ENCODE measurements around the gene TRIM72. TPM values are rescaled to one million over a fixed set of nuclear protein-coding genes. Genes with fewer than 3 reads are reported as not detected.

Gene TRIM72
- total RNA-seq, 4 donors from 2014 or later = 76.7 to 101 (median 97.4) TPM

- Histone ChIP-seq H3K4me3 (peak overlapping the region; percentile 59 to 77 (median 62)), H3K27ac (peak overlapping the region in 2 of 4 donors; percentile 51 to 67), H3K27me3 (no peaks in the 10 kb centered on the region), H3K9me3 (no peaks in the 10 kb centered on the region), H3K4me1 (peaks cover 9 to 16% of the 10 kb centered on the region in 2 donors), H3K36me3 (peaks cover 0 to 8% of the 10 kb centered on the region in 2 donors)
- ATAC-seq = peak in 1 of 2 donors; percentile 42
- in situ Hi-C loops (cut with MboI; ENCODE audit: low sequenced_read_pairs in 4 of 4) = loop anchor here in 1 of 4 donors (25.0 kb wide), 1 partner anchor 211 kb away; no protein-coding TSS in a partner anchor
- no peak for DNase-seq
- intact Hi-C loops (cut with DNase I; ENCODE audit: low total_unique reads) = no loop called here
- TF ChIP-seq CTCF (IDR thresholded peaks at IDR 0.05 in 4 of 5, conservative IDR thresholded peaks at IDR 0.05 in 1 of 5) (no peak), POLR2A (IDR thresholded peaks at IDR 0.05) (no peak)
Measured at GRCh38 chr16:31201582-31202413, 12.1 kb upstream of the TRIM72 start.

GRCh38 chr16:31202414-31203375, 11.2 kb upstream of the TRIM72 start, which contains the start of gene PYCARD:
PYCARD (minus strand) TSS chr16:31202760; CDS start chr16:31202690, 70 bp downstream.
- Histone ChIP-seq H3K4me3 (peak within 1 kb of the TSS; percentile 59 to 77 (median 62)), H3K27ac (peak within 1 kb of the TSS; percentile 42 to 67 (median 53)), H3K27me3 (no peaks in the 10 kb centered on the region), H3K9me3 (no peaks in the 10 kb centered on the region), H3K4me1 (peaks cover 9 to 16% of the 10 kb centered on the region in 2 donors), H3K36me3 (peaks cover 0 to 6% of the 10 kb centered on the region in 2 donors)
- no peak for TF ChIP-seq CTCF (IDR thresholded peaks at IDR 0.05 in 4 of 5, conservative IDR thresholded peaks at IDR 0.05 in 1 of 5)
- TF ChIP-seq POLR2A (IDR thresholded peaks at IDR 0.05) = no peak
- intact Hi-C loops (cut with DNase I; ENCODE audit: low total_unique reads) (no loop called here), in situ Hi-C loops (cut with MboI; ENCODE audit: low sequenced_read_pairs in 4 of 4) (loop anchor here in 1 of 4 donors (25.0 kb wide), 1 partner anchor 210 kb away; no protein-coding TSS in a partner anchor)
- DNase-seq (no peak), ATAC-seq (peak; percentile 22 to 43)

- DNase-seq = no peak
- Histone ChIP-seq H3K4me1 (peaks cover 9 to 16% of the 10 kb centered on the region in 2 donors), H3K36me3 (no peaks in the 10 kb centered on the region), H3K9me3 (no peaks in the 10 kb centered on the region), H3K27ac (no peak overlapping the region), H3K4me3 (no peak overlapping the region), H3K27me3 (no peaks in the 10 kb centered on the region)
- no peak for TF ChIP-seq POLR2A (IDR thresholded peaks at IDR 0.05)
- TF ChIP-seq CTCF (IDR thresholded peaks at IDR 0.05 in 4 of 5, conservative IDR thresholded peaks at IDR 0.05 in 1 of 5) = no peak
- in situ Hi-C loops (cut with MboI; ENCODE audit: low sequenced_read_pairs in 4 of 4) = loop anchor here in 1 of 4 donors (25.0 kb wide), 1 partner anchor 207 kb away; no protein-coding TSS in a partner anchor
- no peak for ATAC-seq
- intact Hi-C loops (cut with DNase I; ENCODE audit: low total_unique reads) = no loop called here
Measured at GRCh38 chr16:31204871-31205666, 8.8 kb upstream of the TRIM72 start.

- ATAC-seq (no peak), DNase-seq (no peak)
- Histone ChIP-seq H3K36me3 (no peaks in the 10 kb centered on the region), H3K4me3 (no peak overlapping the region), H3K9me3 (no peaks in the 10 kb centered on the region), H3K27ac (no peak overlapping the region), H3K4me1 (peaks cover under 1 to 13% of the 10 kb centered on the region in 2 donors), H3K27me3 (no peaks in the 10 kb centered on the region)
- intact Hi-C loops (cut with DNase I; ENCODE audit: low total_unique reads) (no loop called here), in situ Hi-C loops (cut with MboI; ENCODE audit: low sequenced_read_pairs in 4 of 4) (loop anchor here in 1 of 4 donors (25.0 kb wide), 1 partner anchor 206 kb away; no protein-coding TSS in a partner anchor)
- no peak for TF ChIP-seq CTCF (IDR thresholded peaks at IDR 0.05 in 4 of 5, conservative IDR thresholded peaks at IDR 0.05 in 1 of 5)
Measured at GRCh38 chr16:31206776-31207175, 7.1 kb upstream of the TRIM72 start.

All from gastrocnemius medialis (tissue), 4 donors.